ENCODE data around the gene RAB40AL. TPM values are rescaled to one million over a fixed set of nuclear protein-coding genes. Genes with fewer than 3 reads are reported as not detected.

The RAB40AL gene
- total RNA-seq, result not detected in 2 replicates

GRCh38 chrX:102936972-102937371, at the start of gene RAB40AL:
RAB40AL (plus strand) TSS chrX:102937272; CDS start chrX:102937319, 47 bp downstream.

Other genes with a start within 250 kb of the RAB40AL start
- 4.7 and 5.1 TPM in 2 replicates for gene GPRASP2, start 224.8 kb upstream of the RAB40AL start, total RNA-seq
- 0.51 and 0.85 TPM in 2 replicates for gene GPRASP3, start 216.5 kb upstream of the RAB40AL start, total RNA-seq
- 1.9 TPM in 1 of 2 replicates, not detected in the other for gene BEX1, start 126.9 kb downstream of the RAB40AL start, total RNA-seq
- gene NXF3, start 155.9 kb downstream of the RAB40AL start, total RNA-seq, result not detected in 2 replicates